LHCN-M2 (cell line): ENCODE measurements around the gene PDZD4. TPM values are rescaled to one million over a fixed set of nuclear protein-coding genes. Genes with fewer than 3 reads are reported as not detected.
"Not testable (repeated sequence)": the region's sequence is repeated elsewhere in the genome, so short reads cannot be mapped to it uniquely, and the experiment has no call there.

Source experiments
- DNase-seq: peaks from one replicate; pipeline ENCODE4 v3.0.0-alpha.2; 2012; ENCODE audit warnings: low read depth
- total RNA-seq: library from RNA; depleted of rRNA; stranded (reverse); fragments of >200 nt; gene quantifications from 2 replicates; pipeline ENCODE4 v1.2.3, GENCODE V29; 2014

PDZD4 gene
- total RNA-seq, 1 experiment from 2014 or later = 1.2 TPM

GRCh38 chrX:153836921-153837320 lies 6.6 kb upstream of the PDZD4 start:
- no peak for DNase-seq

GRCh38 chrX:153832728-153833127 lies 2.4 kb upstream of the PDZD4 start:
- DNase-seq = no peak

DNA sequence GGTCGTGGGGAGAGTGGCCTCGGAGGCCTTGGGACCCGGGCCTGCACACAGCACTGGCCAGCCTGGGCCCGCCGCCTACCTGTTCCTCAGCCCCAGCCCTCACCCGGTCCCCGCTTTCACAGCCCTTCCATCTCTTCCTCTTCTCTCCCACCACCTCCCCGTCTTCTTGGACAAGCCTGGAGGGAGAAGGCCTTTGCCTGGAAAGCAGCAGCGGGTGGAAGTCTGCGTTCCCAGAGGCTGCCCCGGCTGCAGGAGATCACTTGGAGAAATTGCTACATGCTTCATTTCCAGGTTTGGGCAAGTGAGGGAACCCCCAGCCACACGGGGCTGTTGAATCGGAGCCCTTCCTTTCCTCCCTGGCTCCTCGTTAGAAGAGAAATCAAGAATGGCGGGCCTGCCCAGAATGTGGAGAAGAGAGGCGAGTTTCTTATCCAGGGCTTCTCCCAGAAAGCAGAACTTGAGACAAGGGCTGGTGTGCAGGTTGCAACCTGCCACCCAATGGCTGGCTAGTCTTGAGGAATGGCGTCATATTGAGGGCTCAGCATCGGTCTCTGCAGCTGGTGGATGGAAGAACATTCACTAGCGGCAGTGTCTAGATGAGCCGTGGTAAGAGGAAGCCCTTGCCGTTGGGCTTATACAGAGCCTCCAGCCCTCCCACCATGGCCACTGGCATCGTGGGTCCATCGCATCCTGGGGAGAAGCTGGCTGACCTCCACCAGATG lies 1.2 kb upstream of the PDZD4 start:
- no peak for DNase-seq

- no peak for DNase-seq
Measured at GRCh38 chrX:153830640-153831428, 490 bp upstream of the PDZD4 start.

DNA sequence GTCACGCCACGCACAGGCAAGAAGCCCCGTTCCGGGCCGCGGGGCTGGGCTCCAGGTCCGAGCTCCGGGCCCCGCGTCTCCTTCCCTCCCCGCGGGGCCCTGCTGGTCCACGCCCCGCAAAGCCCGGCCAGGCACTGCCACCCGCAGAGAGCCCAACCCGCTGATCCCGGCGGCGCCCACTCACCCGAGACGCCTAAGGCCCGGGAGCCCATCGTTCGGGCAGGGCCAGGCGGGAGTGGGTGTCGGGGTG lies 870 bp downstream of the PDZD4 start:
- no peak for DNase-seq

DNA sequence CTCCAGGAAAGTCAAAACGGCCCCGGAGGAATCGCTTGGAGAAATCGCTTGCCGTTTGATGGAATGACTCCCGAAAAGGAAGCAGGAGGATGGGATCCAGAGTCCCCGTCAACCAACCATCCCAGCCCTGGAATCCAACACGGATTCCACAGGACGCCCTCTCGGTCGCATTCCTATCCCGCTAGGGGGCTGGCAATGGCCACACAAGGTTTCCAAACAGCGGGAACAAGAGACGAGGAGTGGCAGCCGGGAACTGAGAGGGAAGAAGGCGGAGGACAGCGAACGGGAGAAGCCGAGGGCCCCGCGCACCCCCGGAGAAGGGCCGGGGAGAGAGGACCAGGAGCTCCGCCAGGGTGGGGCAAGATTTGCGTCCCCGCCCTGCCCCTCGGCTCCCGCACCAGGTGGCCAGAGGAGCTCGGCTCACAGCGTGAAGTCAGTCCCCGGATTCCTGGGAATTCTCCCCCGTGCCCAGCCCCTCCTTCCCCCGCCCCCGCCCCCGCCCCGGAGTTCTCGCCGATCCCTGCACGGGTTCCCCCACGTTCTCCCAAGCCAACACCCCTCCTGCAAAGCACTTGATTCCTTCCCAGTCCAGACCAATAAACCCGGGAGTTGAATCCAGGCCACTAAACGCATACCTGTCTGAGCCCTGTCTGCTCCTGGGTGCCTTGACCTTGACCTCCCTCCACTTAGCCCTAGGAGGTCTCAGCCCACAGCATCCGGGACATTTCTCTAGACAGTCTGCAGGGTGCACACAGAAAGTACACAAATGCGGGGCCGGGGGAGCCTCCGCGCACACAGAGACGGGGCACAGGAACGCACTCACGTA lies 1.4 kb downstream of the PDZD4 start:
- no peak for DNase-seq

DNA sequence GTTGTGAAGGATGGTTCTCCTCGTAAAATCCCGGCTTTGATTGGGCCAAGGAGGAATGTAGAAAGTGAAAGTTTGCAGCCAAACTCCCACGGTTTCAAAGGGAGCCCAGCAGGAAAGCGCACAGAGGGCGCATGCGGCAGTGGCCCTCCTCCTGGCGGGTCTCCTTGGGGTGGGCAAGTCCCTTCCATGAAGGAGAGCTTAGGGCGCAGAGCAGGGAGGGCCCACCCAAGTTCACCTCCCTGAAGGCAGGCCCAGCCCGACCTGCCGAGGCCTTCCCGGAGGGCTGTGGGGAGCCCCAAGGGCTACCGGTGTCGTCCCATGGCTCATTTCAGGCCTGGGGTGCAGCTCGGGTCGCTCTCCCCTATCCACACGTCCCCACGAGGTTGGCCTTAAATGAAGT lies 2.0 kb downstream of the PDZD4 start:
- DNase-seq = no peak

GRCh38 chrX:153827903-153828302 lies 2.4 kb downstream of the PDZD4 start:
- DNase-seq = no peak

GRCh38 chrX:153827016-153827415 lies 3.3 kb downstream of the PDZD4 start:
- no peak for DNase-seq

GRCh38 chrX:153825042-153825441 lies 5.3 kb downstream of the PDZD4 start:
- no peak for DNase-seq

GRCh38 chrX:153824348-153824747 lies 6.0 kb downstream of the PDZD4 start:
- no peak for DNase-seq

- no peak for DNase-seq
Measured at GRCh38 chrX:153821066-153821465, 9.3 kb downstream of the PDZD4 start.

- no peak for DNase-seq
Measured at GRCh38 chrX:153820601-153821000, 9.7 kb downstream of the PDZD4 start.

- DNase-seq = no peak
Measured at GRCh38 chrX:153819384-153820040, 10.8 kb downstream of the PDZD4 start.

GRCh38 chrX:153818571-153819383 lies 11.6 kb downstream of the PDZD4 start:
- no peak for DNase-seq

- not testable (repeated sequence) for DNase-seq
Measured at GRCh38 chrX:153818064-153818463, 12.3 kb downstream of the PDZD4 start.

DNA sequence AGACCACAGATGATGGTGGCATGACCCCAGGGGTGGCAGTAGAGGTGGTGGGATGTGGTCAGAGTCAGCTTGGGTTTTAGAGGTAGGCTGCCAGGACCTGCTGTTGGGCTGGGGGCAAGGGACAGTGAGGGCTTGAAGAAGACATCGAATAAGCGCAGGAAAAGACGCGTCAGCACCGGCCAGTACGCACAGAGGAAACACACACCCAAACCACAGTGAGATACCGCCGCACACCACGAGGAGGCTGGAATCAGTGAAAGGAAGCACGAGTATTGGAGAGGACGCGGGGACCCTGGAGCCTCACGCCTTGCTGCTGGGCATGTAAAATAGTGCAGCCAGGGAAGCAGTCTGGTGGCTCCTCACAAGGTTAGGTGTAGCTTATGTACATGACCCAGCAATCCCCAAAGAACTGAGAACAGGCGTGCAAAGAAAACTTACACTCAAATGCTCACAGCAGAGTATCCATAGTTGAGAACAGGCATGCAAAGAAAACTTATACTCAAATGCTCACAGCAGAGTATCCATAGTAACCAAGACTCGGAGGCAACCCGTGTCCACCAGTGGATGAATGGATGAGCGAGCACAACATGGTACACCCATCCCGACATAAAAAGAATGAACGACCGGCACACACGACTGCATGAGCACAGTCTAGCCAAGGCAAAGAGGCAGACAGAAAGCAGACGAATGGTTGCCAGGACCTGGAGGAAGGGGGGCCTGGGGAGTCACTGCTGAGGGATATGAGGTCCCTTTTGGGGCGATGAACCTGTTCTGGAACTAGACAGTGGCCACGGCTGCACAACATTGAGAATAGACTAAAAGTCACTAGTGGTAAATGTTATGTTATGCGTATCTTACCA lies 13.3 kb downstream of the PDZD4 start:
- no peak for DNase-seq

DNA sequence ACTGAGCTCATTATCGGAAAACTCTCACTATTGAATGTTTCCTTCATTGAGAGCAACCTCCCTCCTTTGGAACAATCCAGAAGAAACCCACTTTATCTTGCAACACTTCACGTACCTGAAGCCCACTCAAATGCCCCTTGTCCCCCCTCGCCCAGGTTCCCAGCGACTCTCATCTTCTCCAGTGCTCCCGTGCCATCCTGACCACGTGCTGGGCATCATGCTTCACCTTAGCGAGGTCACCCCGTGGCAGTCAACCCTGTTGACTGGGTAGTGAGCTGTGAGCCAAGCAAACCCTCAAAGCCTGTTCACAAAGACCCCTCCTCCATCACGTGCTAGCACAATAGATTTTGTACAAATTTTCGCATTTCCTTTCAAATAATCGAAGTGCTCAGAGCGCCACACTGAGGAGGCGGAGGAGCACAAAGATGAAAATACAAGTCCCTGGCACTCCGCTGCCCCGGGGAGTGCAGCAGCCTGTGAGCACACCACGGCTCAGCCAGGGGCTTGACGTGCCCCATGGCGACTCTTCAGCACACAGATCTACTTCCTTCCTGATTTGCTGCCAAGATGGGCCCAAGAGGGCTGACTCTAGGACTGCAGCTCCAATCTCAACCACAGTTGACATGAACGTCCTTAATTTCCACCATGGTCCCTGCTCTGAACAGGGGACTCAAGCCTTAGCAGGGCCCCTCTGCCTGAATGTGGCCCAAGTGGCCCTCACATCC lies 15.6 kb downstream of the PDZD4 start:
- DNase-seq = no peak

GRCh38 chrX:153813161-153813560 lies 17.2 kb downstream of the PDZD4 start:
- no peak for DNase-seq
